ENCODE results near the gene PPM1H.
"Not testable (repeated sequence)": the region's sequence is repeated elsewhere in the genome, so short reads cannot be mapped to it uniquely, and the experiment has no call there.

The PPM1H gene

DNA sequence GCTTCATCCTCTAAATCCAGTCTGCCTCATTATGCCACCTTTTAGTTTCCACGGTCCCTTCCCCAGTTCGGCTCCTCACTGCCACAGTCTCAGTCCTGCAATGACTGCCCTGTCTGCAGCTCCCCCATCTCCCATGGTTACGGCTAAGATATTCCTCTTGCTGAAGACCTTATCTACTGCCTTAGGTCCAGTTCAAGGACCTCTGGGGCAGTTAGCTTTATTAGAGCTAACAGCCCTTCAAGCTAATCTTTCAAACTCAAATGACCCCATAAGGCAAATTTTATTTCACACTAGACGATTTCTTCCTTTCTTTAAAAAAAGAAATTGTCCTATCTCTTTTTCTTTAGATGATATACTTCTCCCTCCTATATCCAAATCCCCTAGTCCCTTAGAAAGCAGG lies 253.6 kb downstream of the PPM1H start:
- no peak for DNase-seq (ENCODE audit: low read depth)

DNA sequence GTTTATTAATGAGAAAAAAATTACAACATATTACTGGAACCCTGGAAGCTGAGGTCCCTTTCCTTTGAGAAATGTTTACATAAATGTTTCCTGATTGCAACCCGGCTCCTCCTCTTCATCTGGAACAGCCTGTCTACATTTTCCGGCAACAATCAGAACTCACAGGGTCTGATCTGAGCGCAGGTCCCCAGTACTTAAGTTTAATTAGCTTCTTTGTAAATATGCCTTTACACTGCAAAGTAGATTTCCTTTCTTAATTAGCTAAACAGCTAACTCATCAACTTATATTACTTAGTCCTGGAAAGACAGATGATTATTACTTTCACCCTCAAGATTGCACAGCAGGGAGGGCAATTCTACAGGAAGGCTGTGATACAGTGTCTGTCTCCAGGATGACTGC lies 255.3 kb downstream of the PPM1H start:
- DNase-seq (ENCODE audit: low read depth), result no peak

DNA sequence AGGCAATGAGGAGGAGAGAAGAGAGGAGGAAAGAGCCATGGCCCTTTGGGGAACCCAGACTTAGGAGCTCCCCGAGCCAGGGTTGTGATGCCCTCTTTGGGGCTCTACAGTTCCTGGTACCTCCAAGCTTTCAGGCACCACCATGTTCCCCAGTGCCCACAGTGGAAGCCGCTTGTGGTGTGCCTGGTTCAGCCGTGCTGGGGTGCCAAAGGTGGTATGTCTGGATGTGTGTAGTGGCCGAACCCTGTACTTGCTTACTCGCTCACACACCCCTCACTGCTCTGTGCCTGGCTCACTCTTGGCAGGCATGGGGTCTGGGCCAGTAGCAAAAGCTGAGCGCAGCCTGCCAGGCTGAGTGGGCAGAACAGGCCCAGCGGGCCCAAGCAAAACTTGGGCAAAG lies 257.6 kb downstream of the PPM1H start:
- no peak for DNase-seq (ENCODE audit: low read depth)

DNA sequence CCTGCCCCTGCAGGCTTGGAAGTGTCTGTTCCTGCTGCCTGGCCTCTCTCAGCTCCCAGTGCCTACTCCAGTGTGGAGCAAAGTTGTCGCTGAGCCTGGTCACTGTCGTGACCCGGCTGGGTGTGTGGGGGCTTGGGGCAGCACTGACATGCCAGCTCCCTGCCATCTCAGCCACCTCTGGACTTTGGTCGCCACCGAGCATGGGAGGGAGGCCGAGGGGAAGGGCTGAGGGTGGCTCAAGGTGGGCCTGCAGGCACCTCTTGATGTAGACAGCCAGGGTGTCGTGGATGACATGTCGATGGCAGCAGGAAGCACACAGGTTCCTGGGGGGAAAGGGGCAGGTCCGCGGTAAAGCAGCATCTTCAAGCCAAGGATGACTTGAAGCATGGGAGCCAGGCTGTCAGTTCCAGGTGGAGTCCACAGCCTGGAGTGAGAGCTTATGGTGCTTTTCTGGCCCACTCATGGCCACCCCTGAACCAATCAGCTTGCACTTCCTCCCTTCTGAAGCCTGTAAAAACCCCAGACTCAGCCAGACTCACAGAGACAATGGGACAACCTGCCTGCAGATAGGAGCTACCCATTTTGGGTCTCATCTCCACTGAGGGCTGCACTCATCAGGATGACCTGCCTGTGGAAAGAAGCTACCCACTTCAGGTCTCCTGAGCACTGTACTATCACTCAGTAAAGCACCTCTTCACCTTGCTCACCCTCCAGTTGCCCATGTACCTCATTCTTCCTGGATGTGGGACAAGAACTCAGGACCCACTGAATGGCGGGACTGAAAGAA lies 258.2 kb downstream of the PPM1H start:
- DNase-seq (ENCODE audit: low read depth), result no peak

DNA sequence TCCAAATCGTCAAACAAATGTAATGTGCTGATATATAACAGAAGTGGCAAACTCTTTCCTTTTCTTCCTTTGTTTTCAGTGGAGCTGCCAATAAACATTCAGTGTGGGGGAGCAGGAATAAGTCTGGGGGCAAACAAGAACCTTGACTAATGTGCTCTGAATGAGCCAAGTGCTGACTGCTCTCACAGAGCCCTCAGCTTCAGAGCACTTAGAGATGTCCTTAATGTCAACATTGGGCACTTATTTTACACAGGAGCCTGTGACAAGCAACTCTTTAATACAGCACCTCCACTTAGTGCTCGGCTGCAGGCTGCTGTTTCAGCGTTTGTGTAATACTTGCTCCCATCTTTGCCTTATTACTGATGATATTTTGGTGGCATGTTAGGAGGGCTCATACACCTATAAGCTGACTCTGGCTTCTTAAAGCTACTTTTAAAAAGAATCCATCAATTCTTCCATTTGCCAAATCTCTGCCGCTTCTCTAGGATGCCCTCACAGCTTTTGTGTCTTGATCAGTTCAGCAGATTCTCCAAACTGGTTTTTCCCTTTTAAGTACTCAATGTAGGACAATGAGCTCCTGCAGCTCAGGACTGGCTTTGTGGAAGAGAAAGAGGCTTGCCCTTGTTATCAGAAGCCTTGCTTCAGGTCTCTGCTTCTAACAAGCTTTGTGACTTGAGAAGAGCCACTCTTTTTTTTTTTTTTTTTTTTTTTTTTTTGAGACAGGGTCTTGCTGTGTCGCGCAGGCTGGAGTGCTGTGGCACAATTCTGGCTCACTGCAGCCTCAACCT lies 261.7 kb downstream of the PPM1H start:
- DNase-seq (ENCODE audit: low read depth), result no peak

DNA sequence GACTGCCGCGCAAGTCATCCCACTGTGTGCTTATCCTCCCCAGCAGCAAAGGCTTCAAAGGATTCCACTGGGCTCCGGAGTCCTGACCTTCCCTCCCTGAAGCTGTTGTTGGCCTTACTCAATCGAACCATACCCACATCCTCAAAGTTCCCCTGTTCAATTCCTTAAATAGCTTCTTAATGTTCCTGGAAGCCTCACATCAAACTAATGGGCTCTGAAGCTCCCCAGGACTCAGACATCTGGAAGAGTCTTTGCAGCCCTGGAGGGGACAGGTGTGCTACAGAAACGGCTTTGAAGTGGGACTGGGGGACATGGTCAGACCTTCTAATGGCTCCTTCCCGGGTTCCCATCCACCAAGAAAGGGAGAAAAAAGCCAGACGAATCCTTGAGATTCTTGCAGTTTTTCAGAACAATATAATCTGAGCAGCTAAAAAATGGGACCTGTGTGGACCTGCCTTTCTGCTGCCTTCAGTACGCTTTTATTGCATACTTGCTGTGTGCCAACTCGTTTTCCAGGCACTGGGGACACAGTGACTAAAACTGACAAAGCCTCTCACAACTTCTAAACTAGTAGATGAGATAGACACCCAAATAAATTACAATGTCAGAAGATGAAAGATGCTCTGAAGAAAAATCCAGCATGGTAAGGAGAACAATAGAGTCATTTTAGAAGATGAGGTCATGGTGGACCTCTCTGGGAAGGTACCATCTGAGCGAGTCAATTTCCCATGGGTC lies 263.8 kb downstream of the PPM1H start:
- no peak for DNase-seq (ENCODE audit: low read depth)

DNA sequence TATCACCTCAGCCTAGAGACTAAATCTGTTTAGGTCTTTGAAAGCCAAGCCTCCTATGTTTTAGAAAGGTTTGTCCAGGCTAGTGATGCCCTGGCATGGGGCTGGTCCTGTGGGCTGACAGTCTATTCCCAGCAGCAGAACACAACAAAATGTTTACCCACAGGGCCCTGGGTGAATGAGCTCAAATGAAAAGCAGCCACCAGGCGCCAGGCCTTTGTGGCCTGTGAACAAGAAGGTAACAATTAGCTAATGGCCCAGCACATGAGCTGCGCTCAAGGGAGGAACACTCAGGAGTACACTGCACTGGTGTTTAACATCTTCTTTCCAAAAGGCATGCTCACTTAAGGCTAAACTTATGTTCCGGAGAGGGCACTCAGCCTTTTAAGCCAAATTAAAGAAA lies 266.2 kb downstream of the PPM1H start:
- DNase-seq (ENCODE audit: low read depth), result no peak

DNA sequence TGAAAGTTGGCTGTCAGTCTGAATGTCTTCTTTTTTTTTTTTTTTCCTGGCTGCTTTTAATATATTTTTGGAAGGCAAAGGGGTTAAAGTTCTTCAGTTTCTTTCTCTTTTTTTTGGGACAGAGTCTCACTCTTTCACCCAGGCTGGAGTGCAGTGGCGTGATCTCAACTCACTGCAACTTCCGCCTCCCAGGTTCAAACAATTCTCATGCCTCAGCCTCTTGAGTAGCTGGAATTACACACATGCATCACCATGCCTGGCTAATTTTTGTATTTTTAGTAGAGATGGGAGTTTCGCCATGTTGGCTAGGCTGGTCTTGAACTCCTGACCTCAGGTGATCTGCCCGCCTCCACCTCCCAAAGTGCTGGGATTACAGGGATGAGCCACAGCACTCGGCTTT lies 270.0 kb downstream of the PPM1H start:
- DNase-seq (ENCODE audit: low read depth), result not testable (repeated sequence)

DNA sequence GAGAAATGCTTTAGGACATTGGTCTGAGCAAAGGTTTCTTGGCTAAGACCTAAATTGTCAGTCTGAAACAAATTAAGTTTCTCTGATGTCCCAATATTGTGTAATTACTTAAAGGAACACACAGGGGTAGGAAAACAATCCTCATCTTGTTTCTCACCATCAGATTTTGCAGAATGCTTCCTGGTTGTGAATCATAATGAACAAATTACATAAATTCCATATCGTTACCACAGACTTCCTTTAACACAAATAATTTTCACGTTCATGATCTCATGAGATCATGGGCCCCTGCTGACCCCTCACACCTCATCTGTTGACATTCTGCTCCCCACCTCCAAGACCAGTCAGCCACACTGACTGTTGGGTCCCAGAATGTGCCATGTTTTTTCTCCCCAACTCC lies 274.2 kb downstream of the PPM1H start:
- no peak for DNase-seq (ENCODE audit: low read depth)

DNA sequence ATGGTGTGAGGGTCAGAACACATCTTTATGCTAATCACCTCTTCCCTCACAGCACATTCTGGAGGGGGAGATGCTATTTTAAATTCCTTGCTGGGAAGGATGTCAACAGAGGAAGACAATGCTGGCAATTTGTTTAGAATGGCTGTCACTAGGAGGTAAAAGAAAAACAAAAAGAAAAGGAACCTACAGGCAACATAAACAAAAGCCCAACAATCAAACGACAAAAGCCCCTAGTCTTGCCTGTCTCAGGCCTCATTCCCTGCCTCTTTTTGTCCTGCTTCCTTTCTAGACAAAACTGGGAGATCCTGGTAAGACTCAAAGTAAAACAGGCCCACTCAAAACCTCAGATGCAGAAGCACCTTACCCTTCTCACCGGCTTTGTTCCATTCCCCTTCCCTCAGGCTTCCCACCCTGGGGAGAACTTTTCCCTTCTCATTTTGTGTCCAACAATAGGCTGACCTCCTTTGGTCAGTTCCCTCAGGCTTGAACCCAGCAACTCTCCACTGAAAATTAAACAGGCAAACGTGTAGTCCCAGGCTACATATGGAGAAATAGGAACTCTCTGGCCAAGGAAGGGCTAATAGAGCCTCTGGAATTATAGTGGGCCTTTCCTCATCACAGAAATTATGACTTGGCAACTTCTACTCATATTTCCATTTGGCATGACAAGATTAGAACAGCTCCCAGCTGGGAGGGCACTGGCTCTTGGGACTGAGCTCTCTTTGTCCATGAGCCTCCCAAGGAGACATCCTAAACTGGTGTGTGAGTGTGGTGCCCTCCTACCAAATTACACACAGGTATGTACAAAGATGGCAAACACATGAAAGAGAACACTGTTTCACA lies 275.3 kb downstream of the PPM1H start:
- DNase-seq (ENCODE audit: low read depth), result no peak

DNA sequence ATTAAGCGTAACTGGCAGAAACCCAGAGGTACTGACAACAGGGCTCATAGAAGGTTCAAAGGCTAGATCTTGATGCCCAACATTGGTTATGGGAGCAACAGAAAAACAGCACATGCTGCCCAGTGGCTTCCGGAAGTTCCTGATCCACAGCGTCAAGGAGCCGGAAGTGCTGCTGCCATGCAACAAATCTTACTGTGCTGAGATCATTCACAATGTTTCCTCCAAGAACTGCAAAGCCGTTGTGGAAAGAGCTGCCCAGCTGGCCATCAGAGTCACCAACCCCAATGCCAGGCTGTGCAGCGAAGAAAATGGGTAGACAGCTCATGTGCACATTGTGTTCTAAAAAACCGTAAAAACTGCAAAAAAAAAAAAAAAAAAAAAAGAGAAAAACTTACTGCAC lies 276.0 kb downstream of the PPM1H start:
- DNase-seq (ENCODE audit: low read depth), result no peak

DNA sequence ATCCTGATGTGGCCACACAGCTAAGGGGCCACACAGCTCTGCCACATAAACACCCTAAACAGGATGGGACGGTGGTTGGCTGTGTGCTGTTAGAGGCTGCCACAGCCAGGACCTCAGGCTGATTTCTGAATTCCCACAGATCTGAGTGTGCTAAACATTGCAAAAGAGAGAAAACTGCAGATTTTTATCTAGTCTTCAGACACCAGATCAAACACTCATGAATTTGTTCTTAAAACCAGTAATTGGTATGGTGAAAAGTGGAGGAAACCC lies 277.7 kb downstream of the PPM1H start:
- no peak for DNase-seq (ENCODE audit: low read depth)

DNA sequence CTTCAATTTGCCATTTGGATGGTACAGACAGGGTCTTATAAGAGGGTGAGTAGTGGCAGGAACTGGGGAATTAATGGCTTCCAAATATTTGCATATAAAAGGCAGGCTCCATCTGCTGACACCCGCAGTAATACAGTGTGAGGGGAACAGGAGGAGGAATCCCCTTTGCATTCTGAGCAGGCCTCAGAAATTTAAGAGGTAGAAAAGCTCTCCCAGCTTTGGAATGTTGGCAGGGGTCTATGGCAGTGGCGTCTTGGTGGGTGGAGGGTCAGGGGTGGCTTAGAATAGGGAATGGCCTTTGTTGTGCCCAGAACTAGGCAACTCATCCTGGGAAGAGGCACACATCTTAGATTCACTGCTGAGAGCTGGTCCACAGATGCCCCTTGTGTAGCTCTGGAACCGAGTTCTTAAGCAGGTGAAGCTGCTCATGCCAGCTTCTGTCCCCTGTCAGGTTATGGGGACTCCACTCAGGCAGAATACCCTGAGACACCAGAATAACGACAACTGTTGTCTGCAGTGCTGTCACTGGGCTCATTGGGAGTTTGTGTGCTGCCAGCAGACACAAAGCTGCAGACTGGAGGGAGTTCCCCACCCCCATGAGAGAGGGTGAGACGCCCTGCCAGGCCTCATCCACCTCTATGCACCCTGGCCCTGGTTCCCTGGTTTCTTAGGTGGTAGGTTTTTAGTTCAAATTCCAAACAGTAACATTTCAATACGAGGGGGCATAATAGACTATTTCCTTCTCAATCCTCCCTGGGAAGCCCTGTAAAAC lies 278.2 kb downstream of the PPM1H start:
- no peak for DNase-seq (ENCODE audit: low read depth)

DNA sequence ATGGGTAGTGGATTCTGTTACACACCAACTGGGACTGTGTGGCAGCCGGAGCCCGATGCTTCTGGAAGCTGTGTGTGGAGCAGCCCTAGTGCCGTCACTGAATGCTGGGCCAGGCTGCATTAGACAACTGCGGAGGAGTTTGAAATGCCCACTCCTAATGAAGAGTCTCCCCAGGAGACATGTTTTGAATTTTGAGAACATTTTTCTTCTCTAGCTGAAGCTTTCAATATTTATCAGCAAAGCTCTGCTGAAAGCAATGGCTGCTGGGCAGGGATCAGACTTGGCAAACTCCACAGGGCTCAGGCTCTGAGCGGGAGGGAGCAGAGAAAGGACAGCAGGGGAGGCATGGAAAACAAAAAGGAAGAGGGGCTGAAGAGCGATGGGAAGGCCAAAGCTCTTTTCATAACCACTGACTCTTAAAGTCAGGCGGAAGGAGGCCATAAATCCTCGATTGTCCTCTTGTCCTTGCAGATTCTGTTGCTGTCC lies 279.2 kb downstream of the PPM1H start:
- DNase-seq (ENCODE audit: low read depth), result no peak

DNA sequence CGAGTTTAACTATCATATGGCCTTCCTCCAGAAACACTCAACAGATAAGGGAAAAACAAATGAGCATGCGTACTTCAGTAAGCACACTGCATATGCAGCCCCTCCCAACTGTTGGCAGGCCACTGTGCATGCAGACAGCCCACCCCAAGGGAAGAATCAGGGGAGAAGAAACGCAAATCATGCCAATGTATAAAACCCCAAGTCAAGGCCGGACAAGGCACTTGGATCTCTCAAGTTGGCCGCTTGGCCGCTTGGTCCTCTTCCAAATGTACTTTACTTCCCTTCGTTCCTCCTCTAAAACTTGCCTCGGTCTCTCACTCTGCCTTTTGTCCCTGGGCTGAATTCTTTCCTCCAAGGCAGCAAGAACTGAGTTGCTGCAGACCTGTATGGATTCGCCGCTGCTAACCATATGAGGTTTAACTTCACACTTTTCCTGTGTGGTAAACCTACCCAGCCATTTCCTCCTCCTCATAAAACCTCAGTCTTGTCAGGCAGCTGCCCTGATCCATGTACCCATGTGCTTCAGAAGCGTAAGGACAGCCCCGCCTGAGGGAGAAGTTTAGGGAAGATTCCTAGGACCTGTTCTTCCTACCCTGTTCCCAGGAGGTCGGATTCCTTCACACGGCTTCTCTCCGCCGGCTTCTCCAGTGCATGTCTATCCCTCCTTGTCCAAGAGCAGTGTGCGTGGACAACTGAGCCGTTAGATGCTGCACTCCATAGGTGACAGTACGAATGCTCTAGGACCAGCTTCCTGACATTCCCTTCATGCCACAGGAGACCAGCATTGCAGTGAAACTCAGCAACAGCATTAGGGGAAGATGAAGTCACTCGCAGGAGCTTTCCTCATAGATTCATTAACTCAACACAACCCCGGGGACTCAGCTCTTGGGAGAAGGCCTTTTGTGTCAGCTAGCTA lies 280.4 kb downstream of the PPM1H start:
- no peak for DNase-seq (ENCODE audit: low read depth)

DNA sequence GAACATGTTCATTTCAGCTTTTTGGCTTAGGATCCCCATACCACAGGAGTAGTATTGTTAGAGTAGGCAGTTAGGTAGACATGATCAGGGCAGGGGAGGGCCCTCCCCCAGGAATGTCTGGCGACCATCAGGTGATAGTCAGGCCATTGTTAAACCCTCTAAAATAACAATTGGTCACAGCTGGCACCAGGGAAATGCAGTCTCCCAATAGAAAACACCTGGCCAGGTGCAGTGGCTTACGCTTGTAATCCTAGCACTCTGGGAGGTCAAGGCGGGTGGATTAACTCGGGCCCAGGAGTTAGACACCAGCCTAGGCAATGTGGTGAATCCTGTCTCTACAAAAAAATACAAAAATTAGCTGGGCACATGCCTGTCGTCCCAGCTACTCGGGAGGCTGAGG lies 281.2 kb downstream of the PPM1H start:
- DNase-seq (ENCODE audit: low read depth), result no peak

DNA sequence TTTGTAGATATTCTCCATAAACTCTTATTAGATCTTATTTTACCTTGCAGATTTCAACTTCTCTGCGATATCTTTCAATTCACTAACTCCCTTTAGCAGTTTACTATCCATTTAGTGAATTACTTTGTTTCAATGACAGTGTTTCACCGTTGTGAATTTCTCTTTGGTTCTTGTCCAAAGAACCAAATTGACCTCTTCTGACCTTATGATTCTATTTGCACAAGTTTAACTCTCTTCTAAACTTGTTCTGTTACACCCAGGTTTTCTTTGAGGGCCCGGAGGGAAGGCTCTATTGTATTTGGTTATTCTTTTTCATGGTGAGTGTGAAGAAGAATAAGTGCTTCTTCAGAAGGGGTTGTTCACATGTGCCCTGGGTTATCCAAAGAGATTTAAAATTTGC lies 281.6 kb downstream of the PPM1H start:
- DNase-seq (ENCODE audit: low read depth), result no peak

DNA sequence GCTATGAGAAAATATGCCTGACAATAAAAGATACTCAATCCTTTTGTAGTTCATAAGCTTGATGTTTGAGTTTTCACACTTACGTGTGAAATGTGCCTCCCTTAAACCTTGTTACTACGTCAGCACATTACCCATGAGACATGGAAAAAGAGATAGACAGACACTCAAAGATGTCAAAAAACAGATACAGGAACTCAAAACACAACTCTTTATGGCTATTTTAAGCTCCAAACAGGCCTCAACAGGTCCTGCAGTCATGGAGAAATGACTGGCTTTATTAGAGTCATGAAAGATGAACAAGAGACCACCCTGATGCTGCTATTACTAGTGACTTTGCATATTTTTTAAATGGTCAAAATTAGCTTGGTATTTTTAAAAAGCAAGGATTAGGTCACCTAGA lies 283.8 kb downstream of the PPM1H start:
- no peak for DNase-seq (ENCODE audit: low read depth)

DNA sequence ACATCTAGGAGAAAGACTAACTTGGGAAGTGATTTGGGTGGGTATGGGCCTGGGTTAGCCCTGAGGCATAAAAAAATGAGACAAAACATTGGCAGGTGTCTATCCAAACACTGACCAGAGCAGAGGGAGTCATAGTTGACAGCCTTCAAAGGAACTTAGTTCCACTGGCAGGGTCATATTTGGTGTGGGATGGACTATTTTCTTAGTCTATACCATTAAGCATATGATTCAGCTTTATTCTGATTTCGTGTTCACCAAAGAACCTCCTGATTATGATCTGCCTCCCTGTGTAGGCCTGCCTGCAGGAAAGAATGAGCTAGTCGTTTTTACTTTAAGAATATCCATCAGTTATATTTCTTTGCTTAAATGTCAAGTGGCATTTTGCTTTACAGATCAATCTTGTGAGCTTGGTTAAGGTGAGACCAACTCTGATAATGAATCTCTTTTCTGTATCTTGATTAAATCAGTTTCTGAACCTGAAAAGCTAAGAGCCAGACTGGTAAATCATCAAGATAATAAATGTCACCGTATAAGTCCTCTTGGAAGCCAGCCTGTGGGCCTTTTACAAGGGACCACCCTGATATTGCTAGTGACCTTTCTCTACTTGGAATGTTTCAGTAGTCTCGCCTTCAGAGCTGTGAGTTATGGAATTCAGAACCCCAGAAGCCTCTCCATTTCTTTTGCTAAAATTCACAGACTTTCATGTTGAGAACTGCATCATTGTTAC lies 285.4 kb downstream of the PPM1H start:
- no peak for DNase-seq (ENCODE audit: low read depth)

DNA sequence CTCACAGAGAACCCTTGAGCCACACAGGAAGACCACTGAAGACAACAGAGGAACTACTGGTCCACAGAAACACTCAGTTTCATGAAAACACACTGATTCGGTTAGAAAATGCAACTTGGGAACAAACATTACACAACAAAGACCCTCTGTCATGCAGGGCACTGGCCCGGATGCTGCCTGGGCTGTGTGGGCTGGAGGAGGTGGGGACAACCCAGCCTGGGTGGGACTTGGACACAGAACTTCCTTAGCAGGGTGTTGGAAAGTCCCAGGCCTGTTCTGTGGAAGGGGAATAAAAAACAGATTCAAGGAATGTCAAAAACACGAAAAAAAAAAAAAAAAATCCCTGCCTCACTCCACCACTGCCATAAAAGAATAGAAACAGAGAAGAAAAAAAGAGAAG lies 287.4 kb downstream of the PPM1H start:
- DNase-seq (ENCODE audit: low read depth), result no peak
